Measurements from ENCODE around the gene MALRD1. TPM values are rescaled to one million over a fixed set of nuclear protein-coding genes. Genes with fewer than 3 reads are reported as not detected.

Gene MALRD1
- total and polyA plus RNA-seq, 4 donors, result 1.4 to 7.5 (median 3.3) TPM

- H3K27me3 ChIP-seq (ENCODE audit: control insufficient read depth, insufficient read depth, low read length), result no peaks in the 10 kb centered on the region
- H3K9me3 ChIP-seq (ENCODE audit: control insufficient read depth, insufficient read depth, low read length), result no peaks in the 10 kb centered on the region
- no CpG with 5 or more reads among the region's 3 CpGs for WGBS (ENCODE audit: insufficient coverage)
- peak in 1 of 6 donors; percentile 43 for DNase-seq (ENCODE audit: low read depth in 4 of 6, low spot score in 6 of 6)
- H3K4me3 ChIP-seq (ENCODE audit: low read depth, low read length), result no peak overlapping the region
- H3K36me3 ChIP-seq (ENCODE audit: control insufficient read depth, insufficient read depth, low read length), result no peaks in the 10 kb centered on the region
- no peaks in the 10 kb centered on the region for H3K4me1 ChIP-seq (ENCODE audit: control insufficient read depth, insufficient read depth, low read length)
- no peak overlapping the region for H3K27ac ChIP-seq (ENCODE audit: low read depth, low read length)
Measured at GRCh38 chr10:19041171-19041570, 7.4 kb upstream of the MALRD1 start.

DNA sequence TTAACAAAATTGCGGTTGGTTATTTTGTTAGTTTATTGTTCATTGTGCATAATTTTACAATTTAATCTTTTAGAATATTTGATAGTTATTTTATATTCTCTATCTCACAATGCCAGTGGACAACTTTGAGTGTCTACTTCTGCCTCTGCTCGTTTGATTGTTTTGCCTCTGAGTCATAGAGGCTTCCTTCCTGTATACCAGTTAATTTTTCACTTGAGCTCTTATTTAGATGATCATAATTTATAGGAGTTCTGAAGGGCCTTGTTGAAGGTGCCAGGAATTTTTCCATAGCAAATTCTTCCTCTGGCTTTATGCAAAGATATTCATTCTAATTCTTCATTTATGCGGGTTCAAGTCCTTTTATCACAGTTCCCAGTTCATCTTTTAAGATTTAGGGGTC, 5.2 kb upstream of the MALRD1 start:
- no CpG with 5 or more reads among the region's 3 CpGs for WGBS (ENCODE audit: insufficient coverage)
- Histone ChIP-seq H3K9me3 (ENCODE audit: control insufficient read depth, insufficient read depth, low read length) (no peaks in the 10 kb centered on the region), H3K27me3 (ENCODE audit: control insufficient read depth, insufficient read depth, low read length) (no peaks in the 10 kb centered on the region)

GRCh38 chr10:19046679-19047078, 1.9 kb upstream of the MALRD1 start:
- no peaks in the 10 kb centered on the region for H3K27me3 ChIP-seq (ENCODE audit: control insufficient read depth, insufficient read depth, low read length)
- H3K4me3 ChIP-seq (ENCODE audit: low read depth, low read length), result no peak overlapping the region
- no peaks in the 10 kb centered on the region for H3K36me3 ChIP-seq (ENCODE audit: control insufficient read depth, insufficient read depth, low read length)
- 75% methylated on average over 1 of the region's 1 CpG for WGBS (ENCODE audit: insufficient coverage)
- no peaks in the 10 kb centered on the region for H3K9me3 ChIP-seq (ENCODE audit: control insufficient read depth, insufficient read depth, low read length)
- no peak overlapping the region for H3K27ac ChIP-seq (ENCODE audit: low read depth, low read length)
- no peak for DNase-seq (ENCODE audit: low read depth in 4 of 6, low spot score in 6 of 6)
- no peaks in the 10 kb centered on the region for H3K4me1 ChIP-seq (ENCODE audit: control insufficient read depth, insufficient read depth, low read length)

More for the DNA sequence above, 5.2 kb upstream of the MALRD1 start:
- Histone ChIP-seq H3K4me3 (ENCODE audit: low read depth, low read length) (no peak overlapping the region), H3K27ac (ENCODE audit: low read depth, low read length) (no peak overlapping the region), H3K36me3 (ENCODE audit: control insufficient read depth, insufficient read depth, low read length) (no peaks in the 10 kb centered on the region), H3K4me1 (ENCODE audit: control insufficient read depth, insufficient read depth, low read length) (no peaks in the 10 kb centered on the region)
- DNase-seq (ENCODE audit: low read depth in 4 of 6, low spot score in 6 of 6), result no peak

GRCh38 chr10:19048891-19049290, 290 bp downstream of the MALRD1 start:
- WGBS (ENCODE audit: insufficient coverage), result no CpG with 5 or more reads among the region's 3 CpGs
- H3K27ac ChIP-seq (ENCODE audit: low read depth, low read length), result no peak overlapping the region
- DNase-seq (ENCODE audit: low read depth in 4 of 6, low spot score in 6 of 6), result peak in 5 of 6 donors; percentile 2 to 68 (median 14)

DNA sequence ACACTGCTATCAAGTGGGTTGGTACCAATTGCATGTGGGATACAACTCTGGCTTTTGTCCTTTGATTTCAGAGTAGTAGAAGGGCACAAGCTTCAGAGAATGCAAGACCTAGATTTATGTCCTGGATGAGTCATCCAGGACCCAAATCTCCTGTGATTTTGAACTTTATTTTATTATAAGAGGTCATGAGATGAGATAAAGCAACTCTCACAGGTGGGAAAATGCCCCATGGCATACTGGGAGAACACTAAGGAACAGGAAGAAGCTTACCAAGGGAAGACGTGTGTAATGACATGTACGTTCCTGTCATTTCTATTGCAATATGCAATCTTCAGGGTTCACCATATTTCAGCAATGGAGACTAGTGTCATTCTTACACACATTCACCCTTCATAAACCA, 966 bp downstream of the MALRD1 start:
- no peak overlapping the region for H3K4me3 ChIP-seq (ENCODE audit: low read depth, low read length)
- H3K36me3 ChIP-seq (ENCODE audit: control insufficient read depth, insufficient read depth, low read length), result no peaks in the 10 kb centered on the region
- no peaks in the 10 kb centered on the region for H3K9me3 ChIP-seq (ENCODE audit: control insufficient read depth, insufficient read depth, low read length)
- H3K27me3 ChIP-seq (ENCODE audit: control insufficient read depth, insufficient read depth, low read length), result no peaks in the 10 kb centered on the region
- no peak for DNase-seq (ENCODE audit: low read depth in 4 of 6, low spot score in 6 of 6)
- H3K4me1 ChIP-seq (ENCODE audit: control insufficient read depth, insufficient read depth, low read length), result no peaks in the 10 kb centered on the region
- no CpG with 5 or more reads among the region's 2 CpGs for WGBS (ENCODE audit: insufficient coverage)
- H3K27ac ChIP-seq (ENCODE audit: low read depth, low read length), result no peak overlapping the region

More at GRCh38 chr10:19048891-19049290, 290 bp downstream of the MALRD1 start:
- Histone ChIP-seq H3K4me3 (ENCODE audit: low read depth, low read length) (no peak overlapping the region), H3K27me3 (ENCODE audit: control insufficient read depth, insufficient read depth, low read length) (no peaks in the 10 kb centered on the region), H3K36me3 (ENCODE audit: control insufficient read depth, insufficient read depth, low read length) (no peaks in the 10 kb centered on the region), H3K4me1 (ENCODE audit: control insufficient read depth, insufficient read depth, low read length) (no peaks in the 10 kb centered on the region), H3K9me3 (ENCODE audit: control insufficient read depth, insufficient read depth, low read length) (no peaks in the 10 kb centered on the region)

GRCh38 chr10:19054289-19054835, 5.8 kb downstream of the MALRD1 start:
- no CpG with 5 or more reads among the region's 5 CpGs for WGBS (ENCODE audit: insufficient coverage)
- Histone ChIP-seq H3K27me3 (ENCODE audit: control insufficient read depth, insufficient read depth, low read length) (no peaks in the 10 kb centered on the region), H3K27ac (ENCODE audit: low read depth, low read length) (no peak overlapping the region), H3K36me3 (ENCODE audit: control insufficient read depth, insufficient read depth, low read length) (no peaks in the 10 kb centered on the region), H3K4me3 (ENCODE audit: low read depth, low read length) (no peak overlapping the region), H3K4me1 (ENCODE audit: control insufficient read depth, insufficient read depth, low read length) (no peaks in the 10 kb centered on the region), H3K9me3 (ENCODE audit: control insufficient read depth, insufficient read depth, low read length) (no peaks in the 10 kb centered on the region)
- no peak for DNase-seq (ENCODE audit: low read depth in 4 of 6, low spot score in 6 of 6)

GRCh38 chr10:19058046-19058445, 9.4 kb downstream of the MALRD1 start:
- Histone ChIP-seq H3K27ac (ENCODE audit: low read depth, low read length) (no peak overlapping the region), H3K36me3 (ENCODE audit: control insufficient read depth, insufficient read depth, low read length) (no peaks in the 10 kb centered on the region), H3K9me3 (ENCODE audit: control insufficient read depth, insufficient read depth, low read length) (no peaks in the 10 kb centered on the region), H3K27me3 (ENCODE audit: control insufficient read depth, insufficient read depth, low read length) (no peaks in the 10 kb centered on the region), H3K4me3 (ENCODE audit: low read depth, low read length) (no peak overlapping the region), H3K4me1 (ENCODE audit: control insufficient read depth, insufficient read depth, low read length) (no peaks in the 10 kb centered on the region)
- WGBS (ENCODE audit: insufficient coverage), result no CpG with 5 or more reads among the region's 4 CpGs
- no peak for DNase-seq (ENCODE audit: low read depth in 4 of 6, low spot score in 6 of 6)

DNA sequence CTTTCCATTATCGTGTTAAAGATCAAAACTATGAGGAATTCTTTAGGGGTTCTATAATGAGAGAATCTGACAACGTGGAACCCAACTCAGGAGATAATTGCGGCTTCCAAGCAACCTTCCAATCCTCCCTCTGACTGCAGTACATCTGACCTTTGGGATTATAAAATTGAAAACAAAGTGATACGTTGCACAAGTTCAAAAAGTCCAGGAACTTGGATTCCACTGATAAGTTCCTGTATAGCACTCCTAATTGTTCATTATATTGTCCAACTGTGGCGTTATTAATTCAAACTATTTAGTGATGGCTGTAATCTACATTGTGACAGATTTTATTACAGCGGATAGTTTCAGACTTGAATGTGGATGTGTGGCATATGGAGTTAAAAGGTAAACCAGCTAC, 15.4 kb downstream of the MALRD1 start:
- WGBS (ENCODE audit: insufficient coverage), result no CpG with 5 or more reads among the region's 6 CpGs

GRCh38 chr10:19071946-19072345, 23.3 kb downstream of the MALRD1 start:
- H3K27ac ChIP-seq (ENCODE audit: low read depth, low read length), result no peak overlapping the region
- no peak overlapping the region for H3K4me3 ChIP-seq (ENCODE audit: low read depth, low read length)
- no peaks in the 10 kb centered on the region for H3K27me3 ChIP-seq (ENCODE audit: control insufficient read depth, insufficient read depth, low read length)
- DNase-seq (ENCODE audit: low read depth in 4 of 6, low spot score in 6 of 6), result no peak
- no CpG with 5 or more reads among the region's 7 CpGs for WGBS (ENCODE audit: insufficient coverage)
- H3K4me1 ChIP-seq (ENCODE audit: control insufficient read depth, insufficient read depth, low read length), result no peaks in the 10 kb centered on the region
- no peaks in the 10 kb centered on the region for H3K9me3 ChIP-seq (ENCODE audit: control insufficient read depth, insufficient read depth, low read length)
- H3K36me3 ChIP-seq (ENCODE audit: control insufficient read depth, insufficient read depth, low read length), result no peaks in the 10 kb centered on the region

More for the DNA sequence above, 15.4 kb downstream of the MALRD1 start:
- Histone ChIP-seq H3K27ac (ENCODE audit: low read depth, low read length) (no peak overlapping the region), H3K36me3 (ENCODE audit: control insufficient read depth, insufficient read depth, low read length) (no peaks in the 10 kb centered on the region), H3K9me3 (ENCODE audit: control insufficient read depth, insufficient read depth, low read length) (no peaks in the 10 kb centered on the region), H3K4me1 (ENCODE audit: control insufficient read depth, insufficient read depth, low read length) (no peaks in the 10 kb centered on the region), H3K4me3 (ENCODE audit: low read depth, low read length) (no peak overlapping the region), H3K27me3 (ENCODE audit: control insufficient read depth, insufficient read depth, low read length) (no peaks in the 10 kb centered on the region)
- no peak for DNase-seq (ENCODE audit: low read depth in 4 of 6, low spot score in 6 of 6)

DNA sequence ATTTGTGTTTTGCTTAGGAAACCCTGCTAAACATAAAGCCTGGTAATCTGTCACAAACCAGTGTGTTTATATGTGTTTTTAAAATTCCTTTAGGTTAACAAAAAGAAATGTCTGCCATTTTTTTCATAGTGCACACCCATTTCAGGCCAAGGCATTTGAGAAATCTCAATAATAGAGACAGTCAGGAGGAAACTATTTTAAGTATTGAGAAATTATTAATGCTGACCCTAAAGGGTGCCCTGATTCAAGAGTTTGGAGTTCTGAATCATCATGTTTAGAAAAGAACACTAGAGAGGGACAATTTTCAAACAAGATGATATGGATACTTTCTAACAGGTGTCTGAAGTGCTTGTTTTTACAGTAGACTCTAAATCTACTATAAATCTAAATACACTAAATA, 28.7 kb downstream of the MALRD1 start:
- Histone ChIP-seq H3K27me3 (ENCODE audit: control insufficient read depth, insufficient read depth, low read length) (no peaks in the 10 kb centered on the region), H3K4me3 (ENCODE audit: low read depth, low read length) (no peak overlapping the region), H3K36me3 (ENCODE audit: control insufficient read depth, insufficient read depth, low read length) (no peaks in the 10 kb centered on the region), H3K27ac (ENCODE audit: low read depth, low read length) (no peak overlapping the region), H3K9me3 (ENCODE audit: control insufficient read depth, insufficient read depth, low read length) (no peaks in the 10 kb centered on the region), H3K4me1 (ENCODE audit: control insufficient read depth, insufficient read depth, low read length) (no peaks in the 10 kb centered on the region)
- no peak for DNase-seq (ENCODE audit: low read depth in 4 of 6, low spot score in 6 of 6)
